HG03575 (cell line): ENCODE measurements around the gene ABCG1.

ENCODE experiments used
- ATAC-seq: cut with Tn5 transposase; IDR thresholded peaks from one replicate; pipeline ENCODE4 v1.9.1; 2021; ENCODE audit not compliant: unreplicated experiment, insufficient number of reproducible peaks, low FRiP score; ENCODE audit errors: extremely low read depth

Gene ABCG1

DNA sequence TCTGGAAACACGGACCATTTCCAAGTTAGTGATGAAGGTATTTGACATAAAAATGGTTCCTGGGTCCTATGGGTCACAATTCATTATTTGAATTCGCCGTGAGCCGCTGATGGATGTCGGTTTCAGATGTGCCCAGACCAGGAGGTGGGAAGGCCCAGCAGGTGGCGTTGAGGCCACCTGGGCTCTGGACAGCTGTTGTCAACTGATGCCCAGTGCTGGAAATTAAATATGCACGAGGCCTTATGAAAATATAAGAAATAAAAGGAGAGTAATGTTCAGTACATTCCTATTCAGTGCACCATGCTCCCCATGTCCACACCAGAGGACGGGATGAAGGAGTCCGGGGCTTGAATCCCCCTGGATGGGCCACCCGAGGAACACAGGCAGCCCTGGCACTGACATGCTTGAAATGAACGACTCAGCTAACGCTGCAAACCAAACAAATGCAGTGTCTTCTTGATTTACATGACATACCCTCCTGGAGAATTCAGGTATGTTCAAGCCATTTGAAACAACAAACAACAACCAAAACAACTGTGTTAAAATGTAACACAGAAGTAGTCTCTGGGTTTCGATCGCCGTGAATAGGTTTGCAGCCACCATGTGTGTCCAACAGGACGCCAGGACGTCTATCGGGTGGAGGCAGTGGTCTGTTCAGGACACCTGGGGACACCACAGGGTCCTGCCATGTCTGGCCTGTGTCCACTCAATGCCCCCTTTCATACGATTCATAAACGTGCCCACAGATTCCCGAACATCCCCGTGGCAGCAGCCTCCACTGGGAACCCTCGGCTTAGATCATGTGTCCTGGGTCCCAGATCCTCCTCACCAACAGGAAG lies 90.2 kb downstream of the ABCG1 start:
- ATAC-seq, result no peak

DNA sequence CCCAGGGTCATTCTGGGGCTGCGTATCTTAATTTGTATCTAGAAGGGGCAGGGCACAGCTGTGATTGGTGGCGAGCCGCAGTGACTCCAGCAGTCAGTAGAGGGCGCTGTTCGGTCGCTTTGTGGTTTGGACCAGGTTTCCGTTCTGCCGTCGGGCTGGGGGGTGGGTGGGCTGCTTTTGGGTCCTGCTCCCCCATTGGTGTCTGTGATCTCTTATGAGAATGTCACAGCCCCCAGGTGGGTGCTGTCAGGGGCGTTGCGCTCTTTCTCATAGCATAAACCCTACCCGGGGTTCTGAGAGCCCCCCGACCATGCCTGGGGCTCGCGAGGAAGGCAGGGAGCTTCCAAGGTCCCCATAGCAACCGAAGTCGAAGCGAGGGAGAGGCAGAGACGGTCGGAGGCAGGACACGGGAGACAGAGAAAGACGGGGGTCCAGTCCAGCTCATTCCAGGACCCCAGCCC lies 90.8 kb downstream of the ABCG1 start:
- no peak for ATAC-seq

DNA sequence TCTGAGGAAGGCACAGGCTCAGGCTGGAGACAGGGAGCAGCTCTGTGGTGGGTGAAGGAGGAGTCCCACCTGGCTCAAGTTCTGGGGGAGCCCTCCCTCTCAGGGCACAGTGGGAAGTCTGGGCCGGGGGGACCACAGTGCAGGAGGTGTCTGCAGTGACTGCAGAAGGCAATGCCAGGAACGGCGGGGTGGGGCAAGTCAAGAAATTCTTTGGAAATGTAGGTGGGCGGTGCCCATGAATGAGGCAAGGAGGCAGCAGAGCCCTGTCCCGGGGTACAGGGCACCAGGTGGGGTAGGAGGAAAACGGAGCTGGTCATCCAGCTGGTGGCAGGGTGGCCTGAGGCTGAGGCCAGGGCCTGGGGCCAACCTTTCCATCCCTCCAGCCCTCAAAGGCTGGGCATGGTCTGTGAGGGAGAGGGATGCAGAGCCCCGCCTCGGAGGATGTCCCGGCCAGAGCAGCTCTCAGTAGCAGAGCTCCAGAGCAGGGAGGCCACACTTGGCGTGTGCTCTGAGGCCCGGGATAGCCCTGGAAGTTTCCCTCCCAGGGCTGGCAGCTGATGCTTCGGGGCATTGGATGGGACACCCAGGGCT lies 91.6 kb downstream of the ABCG1 start:
- ATAC-seq, result no peak

DNA sequence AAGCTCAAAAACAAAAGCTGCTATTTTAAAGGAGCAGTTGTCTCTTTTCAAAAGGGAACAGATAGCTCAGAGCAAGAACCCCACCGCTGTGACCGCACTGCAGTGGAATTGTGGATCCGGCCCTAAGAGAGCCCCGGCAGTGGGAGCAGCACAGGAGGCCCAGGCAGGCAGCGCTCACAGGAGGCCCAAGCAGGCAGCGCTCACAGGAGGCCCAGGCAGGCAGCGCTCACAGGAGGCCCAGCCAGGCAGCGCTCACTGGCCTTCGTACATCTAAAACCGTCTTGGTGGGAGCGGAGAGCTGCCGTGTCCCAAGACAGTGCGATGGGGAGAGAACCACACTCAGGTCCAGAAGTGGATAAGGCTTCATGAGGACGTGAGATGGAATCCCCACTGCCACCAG lies 92.2 kb downstream of the ABCG1 start:
- no peak for ATAC-seq

DNA sequence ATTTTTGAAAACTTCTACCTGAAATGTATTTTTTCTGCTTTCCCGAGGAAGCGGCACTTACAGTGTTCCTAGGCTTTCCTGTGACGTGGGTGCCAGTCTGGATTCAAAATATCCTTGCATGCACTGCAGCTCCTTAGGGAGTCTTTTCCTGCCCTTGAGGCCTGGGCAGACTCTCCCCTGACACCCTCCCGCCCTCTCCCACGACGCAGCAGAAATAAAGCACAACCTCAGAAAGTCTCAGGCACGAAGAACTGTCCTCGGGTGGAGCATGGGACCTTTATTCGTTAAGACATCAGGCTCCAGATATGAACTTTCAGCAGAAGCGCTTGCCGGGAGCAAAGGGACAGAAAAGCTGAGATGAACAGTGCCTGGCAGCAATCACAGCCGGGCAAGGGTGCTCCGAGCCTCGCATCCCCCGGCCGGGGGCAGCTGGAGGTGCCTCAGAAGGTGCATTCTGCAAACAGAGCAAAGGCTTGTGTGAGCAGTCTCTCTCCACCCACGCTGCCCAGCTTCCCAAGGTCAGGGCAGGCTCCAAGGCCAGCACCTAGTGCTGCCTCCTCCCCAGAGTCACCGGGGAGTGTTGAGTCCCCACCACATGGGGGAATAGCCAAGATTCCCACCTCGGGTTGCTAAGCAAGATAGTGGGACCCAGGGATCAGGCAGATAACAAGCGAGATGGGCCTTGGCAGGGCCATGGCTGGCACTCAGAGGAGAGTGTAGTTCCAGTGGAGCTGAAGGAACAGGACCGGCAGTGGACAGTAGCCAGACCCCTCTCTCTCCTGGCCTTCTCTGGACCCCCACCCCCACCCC lies 93.1 kb downstream of the ABCG1 start:
- no peak for ATAC-seq

DNA sequence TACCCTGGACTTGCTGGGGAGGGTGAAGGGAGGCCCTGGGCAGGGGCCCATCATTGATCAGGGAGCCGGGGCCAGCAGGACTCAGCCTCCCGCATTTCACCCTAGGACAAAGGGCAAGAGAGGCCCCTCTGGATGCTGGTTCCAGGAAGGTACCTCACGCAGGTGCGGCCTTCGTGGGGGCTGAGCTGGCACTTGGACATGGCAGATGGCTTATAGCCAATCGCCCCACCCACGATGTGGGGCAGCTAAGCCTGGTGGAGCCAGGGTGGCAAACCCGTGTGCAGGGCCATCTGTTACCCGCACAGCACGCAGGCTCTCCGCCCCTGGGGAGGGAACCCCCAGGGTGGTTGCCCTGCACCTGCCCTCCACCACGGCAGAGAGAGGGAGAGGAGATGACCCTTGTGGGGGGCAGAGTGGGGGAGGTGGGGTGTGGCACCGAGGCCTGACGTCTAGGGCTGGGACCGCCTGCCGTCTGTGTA lies 93.7 kb downstream of the ABCG1 start:
- no peak for ATAC-seq

DNA sequence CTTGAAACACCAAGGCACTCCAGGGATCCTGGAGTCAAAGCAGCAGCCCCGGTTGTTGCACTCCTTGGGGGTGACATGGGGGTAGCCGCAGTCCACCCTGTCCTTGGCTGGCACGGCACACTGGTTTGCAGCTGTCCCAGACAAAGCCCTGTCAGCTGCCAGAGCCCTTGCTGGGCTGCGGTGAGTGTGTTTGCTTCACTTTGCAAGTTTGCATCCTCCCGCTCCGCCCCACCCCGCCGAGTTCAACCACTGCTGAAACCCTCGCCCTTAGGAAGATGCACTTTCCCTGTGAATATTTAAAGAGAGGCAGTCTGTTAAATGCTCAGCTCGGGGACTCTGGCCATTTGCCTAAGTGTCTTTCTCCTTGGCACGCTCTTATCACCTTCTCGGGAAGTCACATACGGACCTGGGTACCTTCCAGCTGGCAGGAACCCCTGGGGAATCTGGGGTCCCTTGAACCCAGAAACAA lies 94.6 kb downstream of the ABCG1 start:
- no peak for ATAC-seq

DNA sequence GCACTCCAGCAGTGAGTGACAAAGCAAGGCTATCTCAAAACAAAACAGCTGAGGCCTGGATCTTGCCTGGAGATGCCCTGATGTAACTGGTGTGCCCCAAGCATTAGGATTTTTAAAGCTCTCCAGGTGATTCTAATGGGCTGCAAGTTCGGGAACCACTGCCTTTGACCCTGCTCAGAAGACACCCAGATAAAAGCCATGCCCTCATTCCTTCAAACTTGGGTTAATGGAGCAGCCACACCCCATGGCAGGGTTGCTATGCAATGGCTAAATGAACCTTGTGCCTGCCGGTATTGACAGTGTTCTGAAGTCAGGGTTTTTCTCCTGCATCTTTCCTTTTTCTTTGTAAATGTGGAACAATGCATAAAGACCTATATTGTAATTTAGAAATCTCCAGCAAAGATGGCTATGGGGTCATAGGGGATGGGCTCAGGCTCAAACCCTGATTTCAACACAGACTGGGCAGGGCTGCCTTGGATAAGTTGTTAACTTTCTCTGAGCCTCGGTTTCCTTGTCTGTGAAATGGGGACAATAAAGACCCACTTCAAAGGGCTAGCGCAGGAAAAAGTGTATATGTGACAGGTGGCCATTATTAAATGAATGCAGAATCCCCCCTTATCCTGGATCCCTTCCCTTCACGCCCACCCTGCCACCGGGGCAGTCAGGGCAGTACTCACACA lies 95.8 kb downstream of the ABCG1 start:
- no peak for ATAC-seq

DNA sequence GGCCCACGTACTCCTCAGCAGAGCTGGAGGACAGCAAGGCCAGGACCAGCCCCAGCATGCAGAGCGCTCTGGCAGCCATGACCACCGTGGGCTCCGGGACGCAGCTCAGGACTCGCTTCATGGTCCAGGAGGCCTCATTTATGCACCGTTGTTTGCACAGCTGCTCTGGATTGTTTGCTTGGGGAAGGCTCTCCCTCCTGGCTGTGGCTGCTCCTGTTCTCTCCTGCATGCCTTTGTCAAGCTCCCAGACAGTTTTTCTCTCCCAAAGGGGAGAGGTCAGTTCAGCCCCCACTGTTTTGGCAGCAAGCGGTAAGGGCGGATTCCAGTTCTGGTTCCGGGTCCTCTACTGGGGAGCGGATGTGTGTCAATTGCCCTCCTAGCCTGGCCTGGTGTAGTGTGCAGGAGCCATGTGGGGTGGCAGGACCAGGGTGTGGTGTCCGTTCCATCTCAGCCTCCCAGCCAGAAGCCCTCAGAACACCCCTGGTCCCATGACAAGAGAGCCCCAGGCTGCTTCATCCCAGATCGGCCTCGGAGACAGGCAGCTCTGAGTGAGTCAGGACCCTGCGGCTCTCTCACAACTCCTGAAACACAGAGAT lies 96.5 kb downstream of the ABCG1 start, which contains the start of gene TFF3:
Gene TFF3 (minus strand): TSS at position 114 of the 596 bp plus-strand sequence. CDS start 35 bp downstream, at position 79.
- no peak for ATAC-seq

DNA sequence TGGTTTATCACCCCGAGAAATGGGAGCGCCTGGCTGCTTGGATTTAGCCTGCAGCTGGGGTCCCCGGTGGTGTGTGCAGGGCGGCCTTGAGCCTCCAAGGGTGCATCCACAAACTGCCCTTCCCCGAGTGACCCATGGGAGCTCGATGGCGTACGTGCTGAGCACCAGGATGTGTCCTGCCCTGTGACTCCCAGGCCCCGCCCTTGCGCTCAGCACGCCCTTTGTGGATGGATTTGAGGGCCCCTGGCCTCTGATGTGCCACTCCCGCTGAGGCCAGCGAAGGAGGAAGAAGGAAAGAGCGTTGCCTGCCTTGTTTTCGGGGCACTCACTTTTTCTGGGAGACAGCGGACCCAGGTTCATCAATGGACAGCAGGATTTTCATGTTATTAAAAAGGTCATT lies 98.0 kb downstream of the ABCG1 start:
- ATAC-seq, result no peak

DNA sequence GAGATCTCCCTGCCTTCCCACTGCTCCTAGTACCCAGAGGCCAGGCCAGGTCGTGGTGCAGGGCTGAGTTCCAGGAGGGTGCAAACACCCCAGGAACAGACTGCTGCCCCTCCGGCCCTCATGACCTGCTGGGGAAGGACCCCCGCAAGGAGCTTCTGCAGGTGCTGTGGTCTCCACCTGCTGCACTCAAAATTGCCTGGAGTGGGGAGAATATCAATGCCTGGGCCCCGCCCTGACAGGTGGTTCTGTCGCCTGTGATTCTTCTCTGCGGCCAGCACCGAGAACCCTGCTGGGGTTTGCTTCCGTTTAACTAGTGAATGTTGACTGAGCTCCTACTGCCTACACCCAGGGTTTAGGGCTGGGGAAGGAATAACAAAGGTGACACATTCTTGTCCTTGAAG lies 98.4 kb downstream of the ABCG1 start:
- no peak for ATAC-seq

DNA sequence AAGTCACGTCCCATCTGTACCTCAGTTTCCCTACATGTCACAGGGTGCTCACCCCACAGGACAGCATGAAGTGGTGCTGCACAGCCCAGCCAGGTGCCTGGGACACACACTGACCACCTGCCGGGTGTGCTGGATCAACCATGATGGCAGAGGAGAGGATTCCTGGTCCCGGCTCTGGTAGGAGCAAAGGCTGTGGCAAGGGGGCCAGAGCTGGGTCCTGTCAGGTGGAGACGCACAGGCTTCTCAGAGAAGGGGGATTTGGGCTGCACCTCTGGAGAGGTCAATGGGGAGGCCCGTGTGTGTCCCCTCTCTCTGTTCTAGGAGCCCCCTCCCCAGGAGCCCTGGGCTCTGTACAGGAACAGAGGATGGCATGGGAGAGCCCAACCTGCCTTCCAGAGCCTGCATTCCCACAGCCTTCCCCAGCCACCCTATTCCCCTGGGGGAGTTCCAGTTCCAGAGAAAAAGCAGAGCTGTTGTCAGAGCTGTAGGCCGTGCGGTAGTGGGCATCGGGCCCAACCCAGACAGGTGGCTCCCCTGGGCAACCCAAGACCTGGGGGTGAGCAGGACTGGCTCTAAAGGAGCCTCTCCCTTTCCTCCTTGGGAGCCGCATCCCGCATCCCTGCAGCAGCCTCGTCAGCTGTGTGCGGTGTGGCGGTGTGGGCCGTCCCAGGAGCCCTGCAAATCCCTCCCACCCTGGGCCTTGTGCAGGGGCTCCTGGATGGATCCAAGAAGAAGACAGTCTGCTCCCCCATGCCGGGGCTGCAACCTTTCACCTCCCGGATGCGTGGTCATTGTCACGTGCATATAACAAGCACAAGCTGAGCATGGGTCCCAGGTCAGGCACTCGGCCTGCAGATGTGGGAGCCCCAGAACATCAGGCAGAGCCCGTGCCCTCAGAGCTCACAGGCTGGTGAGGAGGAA lies 99.1 kb downstream of the ABCG1 start:
- no peak for ATAC-seq

DNA sequence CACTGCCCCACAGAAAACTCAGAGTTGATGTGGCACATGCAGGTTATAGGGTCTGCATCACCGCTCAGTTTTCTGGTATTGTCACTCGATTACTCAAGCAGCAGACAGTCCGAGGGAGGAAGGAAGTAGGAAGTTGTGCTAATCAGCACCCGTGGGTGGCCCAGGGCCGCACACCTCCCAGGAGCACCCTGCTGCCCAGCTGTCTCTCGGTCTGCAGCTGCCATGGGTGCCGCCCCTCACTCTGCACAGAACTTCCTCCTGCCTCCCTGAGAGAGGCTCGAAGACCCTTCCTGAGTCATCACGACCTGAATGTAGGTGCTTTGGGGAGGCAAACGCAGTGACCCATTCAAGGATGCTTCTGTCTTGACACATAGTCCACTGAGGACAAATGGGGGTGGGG lies 100.4 kb downstream of the ABCG1 start:
- ATAC-seq, result no peak

DNA sequence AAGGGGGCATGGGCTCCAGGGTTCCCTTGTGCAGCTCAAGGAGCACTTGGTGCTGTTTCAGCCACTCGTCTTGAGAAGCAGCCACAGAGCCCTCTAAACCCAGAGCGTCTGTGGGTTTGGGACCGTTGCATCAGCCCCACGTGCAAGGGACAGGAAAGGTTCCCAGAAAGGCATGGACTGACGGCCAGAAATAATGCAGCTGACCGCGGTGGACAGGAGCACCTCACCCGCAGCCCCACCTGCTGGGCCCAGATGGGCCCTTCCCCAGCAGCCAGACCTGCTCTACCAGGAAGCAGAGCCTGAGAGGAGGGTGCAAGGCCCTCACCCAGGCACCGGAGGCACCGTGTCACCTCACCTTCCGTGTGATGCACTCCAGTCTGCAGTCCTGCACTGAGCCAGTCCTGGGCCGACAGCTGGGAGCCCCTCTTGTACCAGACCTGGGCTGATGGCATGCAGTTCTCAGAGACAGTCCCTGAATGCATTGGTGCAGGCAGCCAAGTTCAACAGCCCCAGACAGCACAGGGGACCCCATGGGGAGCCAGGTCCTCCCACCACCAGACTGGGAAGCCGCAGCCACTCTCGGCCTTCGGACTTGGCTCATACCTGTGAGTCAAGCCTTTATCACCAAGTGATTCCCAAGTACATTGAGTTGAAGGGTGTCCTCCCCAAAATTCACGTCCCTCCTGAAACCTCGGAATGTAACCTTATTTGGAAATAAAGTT lies 101.1 kb downstream of the ABCG1 start:
- no peak for ATAC-seq

DNA sequence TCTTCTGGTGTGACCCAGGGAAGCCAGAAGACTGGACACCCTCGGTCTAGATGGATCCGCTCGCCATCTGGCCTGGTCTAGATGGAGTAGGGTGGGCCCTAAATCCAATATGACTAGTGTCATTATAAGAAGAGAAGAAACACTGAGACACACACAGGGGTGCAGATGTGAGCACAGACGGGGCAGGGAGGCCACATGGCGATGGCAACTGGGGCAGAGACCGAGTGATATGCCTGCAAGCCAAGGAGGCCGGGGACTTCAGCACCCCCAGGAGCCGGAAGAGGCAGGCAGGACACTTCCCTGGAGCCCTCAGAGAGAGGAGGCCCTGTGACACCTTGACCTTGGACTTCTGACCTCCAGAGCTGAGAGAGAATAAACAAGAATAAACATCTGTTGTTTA lies 101.9 kb downstream of the ABCG1 start:
- no peak for ATAC-seq

DNA sequence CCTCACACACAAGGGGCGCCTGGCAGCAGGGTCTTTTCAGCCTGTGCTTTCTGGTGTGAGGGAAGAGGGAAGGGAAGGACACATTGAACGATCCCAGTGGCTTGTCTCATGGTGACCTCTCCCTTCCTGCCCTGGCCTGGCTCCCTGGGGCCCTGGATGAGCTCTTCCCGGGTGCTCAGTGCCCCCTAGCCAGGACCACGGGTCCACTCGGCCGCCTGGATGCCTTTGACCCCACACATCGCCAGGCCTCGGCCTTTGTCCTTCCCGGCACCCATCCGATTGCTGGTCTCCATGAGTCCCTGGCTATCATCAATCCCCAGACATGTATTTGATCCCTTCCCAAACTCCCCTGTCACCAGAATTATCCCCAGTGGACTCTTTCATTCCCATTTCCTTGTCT lies 102.3 kb downstream of the ABCG1 start:
- no peak for ATAC-seq

DNA sequence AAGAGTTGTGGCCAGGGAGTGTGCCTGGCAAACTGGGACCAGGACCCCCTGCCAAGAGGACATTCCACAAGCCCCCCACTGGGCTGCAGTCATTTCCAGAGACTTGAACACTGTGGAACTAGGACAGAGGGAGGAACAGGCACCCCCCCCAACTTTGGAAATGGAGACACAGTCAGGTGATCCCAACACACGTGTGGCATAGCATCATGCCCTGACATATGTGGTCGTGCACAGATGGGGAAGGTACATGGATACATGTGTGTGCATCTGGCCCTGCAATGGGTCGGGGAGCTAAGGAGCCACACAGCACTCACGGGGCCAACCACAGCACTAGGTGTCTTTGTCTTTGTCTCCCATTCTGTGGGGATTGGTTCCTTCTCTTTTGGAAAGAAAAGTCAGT lies 102.9 kb downstream of the ABCG1 start:
- ATAC-seq, result no peak
